ENCODE measurements around the gene PSMB11. TPM values are rescaled to one million over a fixed set of nuclear protein-coding genes. Genes with fewer than 3 reads are reported as not detected.

Gene PSMB11
- polyA plus RNA-seq, 3 donors = not detected

DNA sequence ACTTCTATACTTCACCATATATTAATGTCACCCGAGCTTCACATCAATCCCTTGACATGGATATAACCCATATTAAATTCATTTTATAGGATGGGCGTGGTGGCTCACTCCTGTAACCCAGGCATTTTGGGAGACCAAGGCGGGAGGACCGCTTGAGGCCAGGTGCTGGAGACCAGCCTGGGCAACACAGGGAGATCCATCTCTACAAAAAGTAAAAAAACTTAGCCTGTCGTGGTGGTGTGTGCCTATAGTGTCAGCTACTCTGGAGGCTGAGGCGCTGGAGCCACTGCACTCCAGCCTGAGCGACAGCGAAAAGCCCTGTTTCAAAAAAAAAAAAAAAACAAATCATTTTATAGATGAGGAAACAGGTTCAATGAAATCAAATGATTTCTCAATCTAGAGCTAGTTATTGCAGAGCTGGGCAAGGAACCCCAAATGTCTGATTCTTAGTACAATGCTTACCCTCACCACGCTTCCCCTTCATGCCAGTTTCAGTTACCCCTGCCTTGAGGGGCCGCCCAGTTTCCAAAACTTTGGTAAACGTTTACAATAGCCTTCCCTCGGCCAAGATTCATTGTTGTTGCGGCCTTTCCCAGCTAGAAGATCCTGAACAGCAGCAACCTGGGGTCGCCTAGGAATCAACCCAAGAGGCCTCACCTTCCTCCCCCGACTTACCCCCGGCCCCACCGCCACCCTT lies 8.1 kb upstream of the PSMB11 start:
- peak overlapping the region; percentile 74 for H3K27ac ChIP-seq (ENCODE audit: low read depth, low read length)
- 35 to 42% (median 39%) methylated on average over 17 of the region's 17 CpGs for WGBS, 3 donors

DNA sequence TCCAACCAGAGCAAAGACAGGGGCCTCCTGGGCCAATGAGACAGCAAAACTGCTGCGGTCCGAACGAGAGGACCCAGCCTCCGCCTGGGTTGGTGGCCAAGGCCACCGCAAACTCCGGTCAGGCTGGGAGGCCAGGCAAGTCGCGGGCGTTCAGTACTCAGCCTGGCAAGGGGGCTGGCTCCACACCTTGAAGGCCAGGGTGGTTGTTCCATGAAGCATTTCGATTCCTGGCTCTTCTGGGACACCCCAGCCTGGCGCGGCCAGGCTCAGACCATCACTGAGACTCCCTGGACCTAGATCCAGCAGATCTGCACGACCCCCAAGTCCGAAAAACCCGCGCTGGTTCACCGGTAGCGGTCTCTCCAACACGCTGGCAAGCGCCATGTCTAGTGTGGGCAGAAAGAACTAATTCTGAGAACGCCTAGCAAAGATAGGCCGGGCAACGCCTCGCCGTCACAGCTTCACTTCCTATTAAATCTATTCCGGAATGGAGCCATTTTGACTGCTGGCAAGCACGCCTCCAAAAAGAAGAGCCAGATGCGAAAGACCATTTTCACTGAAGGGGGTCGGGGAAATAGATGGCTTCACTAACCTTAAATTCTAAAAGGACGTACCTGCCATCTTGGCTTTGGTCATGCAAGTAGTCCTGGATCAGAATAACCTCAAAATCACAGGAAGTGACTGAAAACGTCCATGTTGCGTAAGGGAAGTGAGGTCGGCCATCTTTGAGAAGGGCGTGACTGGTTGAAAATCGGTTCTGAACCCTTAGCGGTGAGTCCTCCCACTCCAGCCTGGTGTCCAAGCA lies 7.3 kb upstream of the PSMB11 start, which contains the start of gene PSMB5:
Gene PSMB5 (minus strand): TSS at position 403 of the 805 bp plus-strand sequence. CDS start 19 bp downstream, at position 384.
- H3K27ac ChIP-seq (ENCODE audit: low read depth, low read length) = peak within 1 kb of the TSS; percentile 74
- WGBS, 3 donors = 0 to 1% (median 1%) methylated on average over 36 of the region's 36 CpGs

DNA sequence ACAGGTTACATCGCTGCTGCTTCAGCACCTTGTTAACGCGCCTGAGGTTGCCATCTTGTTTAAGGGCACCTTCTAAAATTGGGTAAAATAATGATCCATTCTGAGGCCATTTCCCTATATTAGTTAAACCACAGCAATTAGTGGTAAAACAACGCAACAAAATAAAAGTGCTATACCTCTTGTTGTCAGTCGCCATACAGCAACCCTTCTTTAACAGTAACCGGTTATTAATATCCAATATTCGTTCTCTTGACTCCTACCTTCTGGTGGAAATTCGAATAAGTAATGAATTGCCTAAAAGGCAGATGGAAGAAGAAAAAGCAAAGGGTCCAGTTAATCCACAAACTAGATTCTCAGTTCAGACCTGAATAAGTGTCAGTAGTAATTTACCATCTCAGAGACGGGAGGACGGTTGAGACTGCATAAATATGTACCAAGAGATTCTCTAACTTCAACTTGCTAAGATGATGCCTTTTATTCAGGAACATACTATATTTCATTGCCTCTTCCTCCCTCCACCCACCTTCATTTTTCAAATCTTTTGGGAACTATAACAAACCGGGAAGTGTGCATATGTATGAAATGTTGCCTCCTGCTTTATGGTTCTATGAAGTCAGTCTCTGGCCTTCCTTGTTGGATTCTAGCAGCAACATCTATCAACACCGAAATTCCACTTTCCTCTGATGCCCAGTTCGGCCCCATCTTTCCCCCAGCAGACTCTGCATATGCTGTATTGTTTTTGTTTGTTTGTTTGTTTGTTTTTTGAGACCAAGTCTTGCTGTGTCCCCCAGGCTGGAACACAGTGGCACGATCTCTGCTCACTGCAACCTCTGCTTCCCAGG lies 6.5 kb upstream of the PSMB11 start:
- H3K27ac ChIP-seq (ENCODE audit: low read depth, low read length) = no peak overlapping the region
- WGBS, 3 donors = 63 to 68% (median 67%) methylated on average over 14 of the region's 14 CpGs

DNA sequence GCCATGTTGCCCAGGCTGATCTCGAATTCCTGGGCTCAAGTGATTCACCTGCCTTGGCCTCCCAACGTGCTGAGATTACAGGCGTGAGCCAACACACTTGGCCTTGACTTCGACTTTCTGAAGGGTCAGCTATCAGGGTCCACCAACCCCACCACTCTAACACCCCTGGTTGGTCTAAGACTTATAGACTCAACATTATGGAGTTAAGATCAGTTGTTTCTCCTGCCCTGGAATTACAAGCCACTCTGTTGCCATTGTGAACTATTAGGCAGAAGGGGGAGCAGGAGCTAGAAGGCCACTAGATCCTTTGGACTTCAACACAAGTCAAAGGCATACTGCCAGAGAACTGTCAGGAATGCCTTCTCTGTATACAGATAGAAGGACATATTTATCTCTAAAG lies 1.9 kb upstream of the PSMB11 start:
- H3K27ac ChIP-seq (ENCODE audit: low read depth, low read length) = no peak overlapping the region
- 82 to 94% (median 94%) methylated on average over 4 of the region's 4 CpGs for WGBS, 3 donors

DNA sequence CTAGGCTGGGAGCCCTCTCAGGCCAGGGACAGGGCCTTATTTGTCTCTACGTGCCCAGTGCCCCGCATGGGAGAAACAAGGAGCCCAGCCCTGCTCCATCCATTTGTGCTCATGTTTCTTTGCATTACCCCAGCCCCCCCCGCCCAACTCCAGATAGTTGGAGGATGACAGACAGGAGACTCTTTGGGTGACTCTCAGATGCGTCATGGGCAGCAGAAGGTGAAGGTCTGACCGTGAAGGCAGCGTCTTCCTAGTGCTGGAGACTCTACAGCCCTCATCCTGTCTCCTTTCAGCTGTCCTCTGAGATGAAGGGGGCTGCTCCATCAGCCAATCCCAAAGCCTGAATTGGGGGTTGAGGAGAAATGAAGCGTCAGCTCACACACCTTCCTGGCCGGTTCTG lies 283 bp upstream of the PSMB11 start:
- H3K27ac ChIP-seq (ENCODE audit: low read depth, low read length) = no peak overlapping the region
- 82 to 91% (median 84%) methylated on average over 8 of the region's 8 CpGs for WGBS, 3 donors

DNA sequence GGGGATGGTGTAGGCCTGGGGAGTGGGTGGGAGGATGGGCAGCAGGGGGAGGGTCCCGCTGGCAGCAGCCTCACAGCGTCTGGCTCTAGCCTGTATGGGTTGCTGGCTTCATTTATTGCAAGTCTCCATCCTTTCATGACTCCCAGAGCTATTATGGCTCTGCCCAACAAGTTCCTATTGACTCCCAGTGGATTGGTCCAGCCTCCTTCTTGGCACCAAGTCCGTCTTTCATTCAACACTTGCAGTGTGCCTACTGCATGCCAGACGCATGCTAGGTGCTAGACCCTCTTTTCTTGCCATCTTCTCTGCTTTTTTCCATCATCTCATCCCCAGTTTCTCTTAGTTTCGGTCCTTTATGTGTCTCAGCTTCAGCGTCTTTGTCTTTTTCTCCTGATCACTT lies 1.1 kb downstream of the PSMB11 start:
- WGBS, 3 donors = 87 to 93% (median 88%) methylated on average over 6 of the region's 6 CpGs
- H3K27ac ChIP-seq (ENCODE audit: low read depth, low read length) = no peak overlapping the region

DNA sequence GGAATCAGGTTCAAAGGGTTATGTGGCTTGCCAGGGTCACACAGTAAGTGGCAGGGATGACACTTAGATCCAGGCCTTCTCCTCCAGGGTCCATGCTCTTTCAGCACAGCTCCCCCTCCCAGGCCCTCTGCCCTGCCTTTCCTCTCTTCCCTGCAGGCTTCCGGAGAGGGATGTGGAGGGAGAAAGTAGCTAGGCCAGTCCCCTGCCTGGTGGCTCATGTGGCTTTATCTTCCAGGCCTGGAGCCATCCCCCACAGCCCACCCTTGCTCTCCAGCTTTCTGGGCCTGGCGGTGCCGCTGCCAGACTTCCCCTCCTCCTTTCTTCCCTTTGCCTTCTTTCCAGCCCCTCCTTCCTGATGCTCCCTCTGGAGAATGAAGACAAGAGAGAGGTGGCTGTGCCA lies 1.7 kb downstream of the PSMB11 start:
- H3K27ac ChIP-seq (ENCODE audit: low read depth, low read length) = no peak overlapping the region
- 74 to 87% (median 84%) methylated on average over 3 of the region's 3 CpGs for WGBS, 3 donors

DNA sequence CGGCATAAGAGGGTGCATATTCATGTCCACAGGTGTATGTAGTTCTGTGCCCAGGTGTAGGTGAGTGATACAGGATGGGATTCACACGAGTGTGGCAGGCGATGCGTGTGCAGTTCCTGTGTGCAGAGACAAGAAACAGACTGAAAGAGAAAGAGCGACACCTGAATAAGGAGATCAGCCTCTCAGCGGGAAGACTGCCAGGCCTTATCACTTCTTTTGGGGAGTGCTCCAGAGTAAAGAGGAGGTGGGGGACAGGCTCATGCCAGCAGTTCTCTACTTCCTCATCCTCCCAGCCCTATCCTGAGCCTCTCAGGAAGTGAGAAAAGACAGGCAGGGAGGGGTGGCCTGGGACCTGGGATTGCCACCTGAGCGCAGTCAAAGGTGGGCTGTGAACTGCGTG lies 2.8 kb downstream of the PSMB11 start:
- 81 to 82% (median 81%) methylated on average over 8 of the region's 8 CpGs for WGBS, 3 donors
- no peak overlapping the region for H3K27ac ChIP-seq (ENCODE audit: low read depth, low read length)

DNA sequence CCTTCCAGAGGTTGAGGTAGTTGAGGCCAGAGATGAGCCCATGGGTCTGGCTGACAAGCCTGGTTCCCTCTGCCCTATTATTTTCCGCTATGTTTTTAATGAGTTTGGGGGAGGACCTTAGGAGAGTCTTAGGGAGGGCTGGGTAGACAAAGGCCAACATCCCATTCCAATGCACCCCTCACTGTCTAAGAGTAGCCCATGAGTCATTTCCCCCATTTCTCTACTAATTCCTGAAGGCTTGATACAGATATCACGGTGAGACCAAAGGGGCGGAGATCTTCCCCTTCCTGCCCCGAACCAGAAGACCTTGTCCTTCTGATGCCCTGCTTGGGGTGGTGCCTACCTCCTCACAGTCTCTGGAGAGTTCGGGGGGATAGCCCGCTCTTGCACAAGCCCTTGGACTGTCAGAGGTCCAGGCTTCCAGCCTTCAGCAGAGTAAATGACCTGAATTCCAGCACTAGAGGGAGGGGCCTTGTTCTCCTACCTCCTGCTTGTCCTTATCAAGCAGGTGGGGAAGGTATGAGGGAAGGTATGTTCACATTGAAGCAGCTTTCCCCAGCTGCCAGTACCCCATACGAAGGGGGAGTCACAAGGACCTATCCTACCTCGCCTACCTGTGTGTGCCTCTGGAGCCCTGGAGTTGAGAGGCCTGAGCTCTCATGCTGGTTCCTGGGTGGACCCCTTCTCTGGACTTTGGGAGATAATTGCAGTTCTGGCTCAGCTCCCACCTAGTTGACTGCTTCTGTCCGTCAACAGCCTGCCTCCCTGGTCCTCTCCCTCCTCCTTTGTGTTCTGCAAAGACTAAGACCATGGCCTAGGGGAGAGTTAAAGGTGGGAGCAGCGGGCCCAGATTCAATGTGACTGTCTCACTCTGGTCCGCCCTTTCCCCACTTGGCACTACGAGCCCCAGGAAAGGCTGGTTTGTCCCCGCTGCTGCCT lies 3.7 kb downstream of the PSMB11 start:
- WGBS, 3 donors = 77 to 79% (median 77%) methylated on average over 13 of the region's 13 CpGs
- no peak overlapping the region for H3K27ac ChIP-seq (ENCODE audit: low read depth, low read length)

DNA sequence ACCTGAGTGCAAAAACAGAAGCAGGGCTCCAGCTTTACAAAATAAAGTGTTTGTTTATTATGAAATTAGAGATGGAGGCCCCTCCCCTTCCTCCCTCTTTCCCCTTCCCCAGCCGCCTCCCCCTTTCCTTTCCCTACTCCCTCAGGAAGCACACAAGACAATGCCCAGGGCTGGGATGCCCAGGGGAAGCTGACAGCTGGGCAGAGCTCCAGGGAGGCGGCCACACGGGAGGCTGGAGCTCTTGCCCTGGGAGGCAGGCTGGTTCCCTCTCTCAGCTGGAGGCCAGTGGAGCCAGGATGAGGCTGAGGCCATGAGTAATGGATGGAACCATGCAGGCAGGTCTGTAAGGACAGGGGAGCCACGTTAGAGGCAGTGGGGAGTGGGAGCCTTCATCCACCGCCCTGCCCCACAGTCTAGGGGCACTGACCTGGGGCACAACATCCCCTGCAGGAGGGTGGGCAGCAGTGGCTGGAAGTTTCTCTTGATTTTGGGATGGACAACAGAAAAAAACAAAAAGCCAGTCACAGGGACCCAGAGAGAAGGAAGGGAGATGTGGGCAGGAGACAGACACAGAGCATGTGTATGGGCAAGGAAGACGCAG lies 5.1 kb downstream of the PSMB11 start:
- 66 to 71% (median 66%) methylated on average over 6 of the region's 6 CpGs for WGBS, 3 donors
- no peak overlapping the region for H3K27ac ChIP-seq (ENCODE audit: low read depth, low read length)

DNA sequence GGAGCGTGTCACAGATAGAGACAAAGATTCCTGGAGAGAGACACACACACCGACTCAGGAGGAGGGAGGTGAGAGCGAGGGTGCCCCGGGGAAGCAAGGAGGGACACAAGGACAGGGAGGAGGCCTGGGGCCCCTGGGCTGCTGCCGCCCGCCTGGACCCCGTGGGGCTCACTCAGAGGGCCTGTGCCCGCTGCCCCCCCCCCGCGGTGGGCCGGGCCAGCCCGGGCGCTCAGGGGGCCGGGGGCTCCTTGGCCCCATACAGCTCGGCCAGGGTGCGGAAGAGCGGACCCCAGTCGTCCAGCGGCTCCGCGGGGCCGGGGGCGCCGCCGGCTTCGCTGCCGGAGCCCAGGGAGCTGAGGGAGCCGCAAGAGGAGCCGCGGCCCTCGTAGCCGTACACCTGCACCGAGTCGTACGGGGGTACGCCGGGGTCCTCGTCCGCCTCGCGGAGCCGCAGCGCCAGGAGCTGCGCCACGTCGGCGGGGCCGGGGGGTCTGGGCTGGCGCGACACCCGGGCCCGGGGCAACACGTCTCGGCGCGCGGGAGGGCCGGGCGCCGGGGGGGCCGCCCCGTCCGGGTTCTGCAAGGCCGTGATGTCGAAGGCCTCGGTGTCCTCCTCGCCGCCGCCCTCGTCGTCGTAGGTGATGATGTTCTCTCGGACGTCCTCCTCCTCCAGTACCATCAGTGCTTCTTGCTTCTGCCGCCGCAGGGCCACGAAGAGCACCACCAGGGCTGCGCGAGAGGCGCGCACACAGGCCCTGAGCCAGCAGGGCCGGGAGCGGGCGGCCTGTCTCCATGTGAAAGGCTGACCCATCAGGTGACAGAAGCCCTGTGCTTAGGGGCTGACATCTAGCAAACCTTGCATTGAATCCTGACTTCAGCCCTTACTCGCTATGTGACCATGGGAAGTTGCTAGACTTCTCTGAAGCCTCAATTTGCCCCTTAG lies 6.0 kb downstream of the PSMB11 start:
- WGBS, 3 donors = 74 to 84% (median 78%) methylated on average over 49 to 85 of the region's 85 CpGs
- no peak overlapping the region for H3K27ac ChIP-seq (ENCODE audit: low read depth, low read length)

DNA sequence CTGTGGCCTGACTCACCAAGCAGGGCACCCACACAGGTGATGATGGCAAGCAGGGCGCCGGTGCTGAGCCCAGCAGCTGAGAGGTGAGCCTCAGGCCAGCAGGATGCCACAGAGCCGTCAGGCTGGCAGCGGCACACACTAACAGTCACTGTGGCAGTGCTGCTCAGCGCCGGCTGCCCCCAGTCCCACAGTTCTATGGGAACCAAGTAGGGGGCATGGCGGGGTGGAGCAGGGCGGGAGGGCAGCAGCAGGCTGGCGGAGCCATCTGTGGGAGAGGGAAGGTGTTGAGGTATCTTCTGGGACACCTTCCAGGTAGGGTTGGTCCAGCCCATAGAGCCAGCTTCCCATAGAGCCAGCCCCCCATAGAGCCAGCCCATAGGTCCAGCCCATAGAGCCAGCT lies 7.0 kb downstream of the PSMB11 start:
- 97 to 99% (median 98%) methylated on average over 9 of the region's 9 CpGs for WGBS, 3 donors
- no peak overlapping the region for H3K27ac ChIP-seq (ENCODE audit: low read depth, low read length)

DNA sequence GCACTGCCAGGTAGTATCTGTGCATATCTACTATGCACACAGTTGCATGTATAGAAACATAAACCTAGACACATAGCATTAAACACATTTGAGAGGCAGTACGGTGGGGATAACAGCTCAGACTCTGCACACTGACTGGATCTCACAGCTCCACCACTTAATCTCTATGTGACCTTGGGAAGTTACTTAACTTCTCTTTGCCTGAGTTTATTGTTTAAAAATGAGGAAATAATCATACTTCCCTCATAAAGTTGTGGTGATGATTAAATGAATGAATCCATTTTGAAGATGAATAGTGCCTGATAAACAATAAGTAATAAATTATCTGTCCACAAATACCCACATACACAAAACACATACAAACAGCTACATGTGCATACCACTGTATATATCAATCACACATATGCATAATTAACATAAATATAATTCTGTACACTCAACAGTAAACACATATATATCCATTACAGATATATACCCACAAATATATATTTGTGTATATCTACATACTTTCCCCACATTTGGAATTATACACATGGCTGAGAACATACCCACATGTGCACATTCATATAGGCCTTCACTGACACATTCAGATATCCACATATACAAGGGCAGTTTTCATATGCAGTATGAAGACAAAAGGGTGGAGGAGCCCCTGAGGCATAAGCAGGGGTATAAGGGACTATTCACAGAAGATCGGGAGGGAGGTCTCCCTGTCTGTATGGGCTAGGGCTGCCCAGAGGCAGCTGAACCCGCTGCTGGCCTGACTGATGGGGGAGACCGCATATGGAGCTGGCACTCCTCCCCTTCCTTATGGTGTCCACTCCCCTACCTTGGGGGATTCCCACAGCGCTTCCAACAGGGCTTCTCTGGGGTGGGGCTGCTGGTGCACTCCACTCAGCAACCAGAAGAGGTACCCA lies 9.4 kb downstream of the PSMB11 start:
- WGBS, 3 donors = 80 to 84% (median 80%) methylated on average over 5 of the region's 5 CpGs
- no peak overlapping the region for H3K27ac ChIP-seq (ENCODE audit: low read depth, low read length)

DNA sequence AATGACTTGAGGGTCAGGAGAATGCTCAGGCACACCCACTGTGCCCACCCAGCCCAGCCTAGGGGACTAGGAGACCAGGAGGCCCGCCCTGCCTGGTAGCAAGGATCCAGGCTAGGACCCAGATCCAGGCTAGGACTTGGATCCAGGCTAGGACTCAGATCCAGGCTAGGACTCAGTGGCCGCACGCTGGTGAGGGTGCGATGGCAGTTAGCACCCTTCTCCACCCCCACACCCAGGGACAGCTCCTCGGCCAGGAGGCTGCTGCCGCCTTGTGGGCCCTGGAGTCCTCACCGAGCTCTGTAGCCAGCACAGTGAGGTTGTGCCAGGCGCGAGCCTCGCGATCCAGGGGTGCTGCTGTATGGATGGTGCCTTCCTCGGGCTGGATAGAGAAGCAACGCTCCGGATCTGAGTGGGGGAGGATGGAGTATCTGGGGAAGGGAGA lies 10.2 kb downstream of the PSMB11 start:
- H3K27ac ChIP-seq (ENCODE audit: low read depth, low read length) = no peak overlapping the region
- WGBS, 3 donors = 75 to 90% (median 76%) methylated on average over 14 of the region's 14 CpGs

DNA sequence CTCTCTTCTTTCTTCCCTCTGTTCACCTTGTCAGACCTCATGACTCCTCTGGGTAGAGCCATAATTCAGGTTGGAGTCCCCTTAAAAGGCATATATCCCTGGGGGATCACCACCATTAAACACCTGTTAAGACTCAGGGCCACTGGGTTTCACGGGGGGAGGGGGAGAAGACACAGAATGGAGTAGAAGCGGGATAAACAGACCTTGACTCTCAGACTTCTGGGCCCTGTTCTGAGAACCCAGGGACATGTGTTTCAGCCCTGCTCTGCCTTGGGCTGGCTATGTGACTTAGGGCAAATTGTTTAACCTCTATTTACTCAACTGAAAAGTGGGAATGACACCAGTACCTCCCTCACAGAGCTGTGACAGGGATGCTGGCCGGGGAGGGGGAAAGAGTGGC lies 10.7 kb downstream of the PSMB11 start:
- WGBS, 3 donors = 64 to 92% (median 83%) methylated on average over 3 of the region's 3 CpGs
- H3K27ac ChIP-seq (ENCODE audit: low read depth, low read length) = no peak overlapping the region
